Keratinocyte (primary cell): ENCODE measurements around the gene MYH15.

Experiments
- CTCF ChIP-seq, 3 experiments: IDR thresholded peaks in 1 of 3; conservative IDR thresholded peaks in 1 of 3; optimal IDR thresholded peaks in 1 of 3; 2 replicates in 2 of 3; 3 replicates in 1 of 3; pipeline versions ENCODE3 to v1.5.1; 2011; ENCODE audit warnings: low read length in 3 of 3, mild to moderate bottlenecking in 3 of 3, moderate library complexity in 2 of 3, control low read depth in 1 of 3, inconsistent platforms in 1 of 3; ENCODE audit not compliant: insufficient read depth in 2 of 3; ENCODE audit errors: extremely low read depth in 1 of 3
- EZH2 ChIP-seq: IDR thresholded peaks from one replicate; pipeline ENCODE4 v1.6.1; 2012; ENCODE audit warnings: inconsistent platforms, mild to moderate bottlenecking, low read length, moderate library complexity

GRCh38 chr3:108352176-108352575 lies 158.2 kb downstream of the MYH15 start:
- TF ChIP-seq CTCF (optimal IDR thresholded peaks at IDR 0.05 in 1 of 3, IDR thresholded peaks at IDR 0.05 in 1 of 3, conservative IDR thresholded peaks at IDR 0.05 in 1 of 3; ENCODE audit: extremely low read depth in 1 of 3, insufficient read depth in 2 of 3, low read length in 3 of 3) (no peak), EZH2 (no peak)
